ENCODE data around the gene SLC25A30.

DNA sequence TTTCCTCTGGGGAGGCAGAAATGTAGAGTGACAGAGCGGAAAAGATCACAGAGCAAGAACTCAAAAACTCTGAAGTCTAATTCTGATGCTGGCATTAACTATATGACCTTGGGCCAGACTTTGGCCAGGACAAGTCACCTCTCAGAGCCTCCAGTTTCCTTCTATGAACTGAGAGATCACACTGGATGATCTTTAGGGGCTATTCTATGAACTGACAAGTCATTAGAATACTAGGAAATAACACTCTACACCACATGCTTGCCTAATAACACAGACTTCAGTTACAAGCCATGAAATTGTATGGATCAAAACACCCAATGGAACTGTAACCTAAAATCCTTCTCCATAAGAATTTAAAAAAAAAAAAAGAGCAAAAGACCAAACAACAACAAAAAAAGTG is 16.9 kb downstream of the SLC25A30 start:
- TF ChIP-seq EZH2 (IDR thresholded peaks at IDR 0.05; ENCODE audit: insufficient read depth, poor library complexity, severe bottlenecking) (no peak), EZH2phosphoT487 (IDR thresholded peaks at IDR 0.05; ENCODE audit: insufficient read depth, low read depth) (no peak)

All from GM23248 (cell line).